ENCODE results near the gene KRTAP13-4.

The KRTAP13-4 gene

GRCh38 chr21:30437010-30437565 lies 7.1 kb downstream of the KRTAP13-4 start:
- no peaks in the 10 kb centered on the region for H3F3A ChIP-seq (ENCODE audit: insufficient read depth)
- no peak overlapping the region for H3K4me3 ChIP-seq (ENCODE audit: insufficient read depth, low read length, poor library complexity, severe bottlenecking)
- H3K79me2 ChIP-seq (ENCODE audit: insufficient read depth, low read length) = no peaks in the 10 kb centered on the region
- H3K9ac ChIP-seq (ENCODE audit: low read length) = no peak overlapping the region
- H3K27ac ChIP-seq (ENCODE audit: low read depth, low read length) = no peak overlapping the region
- H3K36me3 ChIP-seq (ENCODE audit: low read length) = no peaks in the 10 kb centered on the region
- H2AFZ ChIP-seq (ENCODE audit: low read depth, low read length, severe bottlenecking) = no peak overlapping the region
- TF ChIP-seq EZH2phosphoT487 (conservative IDR thresholded peaks at IDR 0.05; ENCODE audit: low read length) = no peak
- TF ChIP-seq, protein P1, sequence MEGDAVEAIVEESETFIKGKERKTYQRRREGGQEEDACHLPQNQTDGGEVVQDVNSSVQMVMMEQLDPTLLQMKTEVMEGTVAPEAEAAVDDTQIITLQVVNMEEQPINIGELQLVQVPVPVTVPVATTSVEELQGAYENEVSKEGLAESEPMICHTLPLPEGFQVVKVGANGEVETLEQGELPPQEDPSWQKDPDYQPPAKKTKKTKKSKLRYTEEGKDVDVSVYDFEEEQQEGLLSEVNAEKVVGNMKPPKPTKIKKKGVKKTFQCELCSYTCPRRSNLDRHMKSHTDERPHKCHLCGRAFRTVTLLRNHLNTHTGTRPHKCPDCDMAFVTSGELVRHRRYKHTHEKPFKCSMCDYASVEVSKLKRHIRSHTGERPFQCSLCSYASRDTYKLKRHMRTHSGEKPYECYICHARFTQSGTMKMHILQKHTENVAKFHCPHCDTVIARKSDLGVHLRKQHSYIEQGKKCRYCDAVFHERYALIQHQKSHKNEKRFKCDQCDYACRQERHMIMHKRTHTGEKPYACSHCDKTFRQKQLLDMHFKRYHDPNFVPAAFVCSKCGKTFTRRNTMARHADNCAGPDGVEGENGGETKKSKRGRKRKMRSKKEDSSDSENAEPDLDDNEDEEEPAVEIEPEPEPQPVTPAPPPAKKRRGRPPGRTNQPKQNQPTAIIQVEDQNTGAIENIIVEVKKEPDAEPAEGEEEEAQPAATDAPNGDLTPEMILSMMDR (IDR thresholded peaks at IDR 0.05; ENCODE audit: insufficient read depth, low read length, poor library complexity, severe bottlenecking) = no peak
- H3K4me2 ChIP-seq (ENCODE audit: low read depth, low read length, poor library complexity, severe bottlenecking) = no peak overlapping the region
- no peaks in the 10 kb centered on the region for H3K27me3 ChIP-seq (ENCODE audit: low read length)
- H3K9me3 ChIP-seq (ENCODE audit: insufficient read depth, low read length) = 0 out of 2 replicates have a peak, but pooled peaks cover 6% of the 10 kb centered on the region
- H3K9me2 ChIP-seq (replicated peaks; ENCODE audit: insufficient read depth, low read length) = no peaks in the 10 kb centered on the region
- H4K20me1 ChIP-seq (ENCODE audit: low read depth, low read length) = no peaks in the 10 kb centered on the region

DNA sequence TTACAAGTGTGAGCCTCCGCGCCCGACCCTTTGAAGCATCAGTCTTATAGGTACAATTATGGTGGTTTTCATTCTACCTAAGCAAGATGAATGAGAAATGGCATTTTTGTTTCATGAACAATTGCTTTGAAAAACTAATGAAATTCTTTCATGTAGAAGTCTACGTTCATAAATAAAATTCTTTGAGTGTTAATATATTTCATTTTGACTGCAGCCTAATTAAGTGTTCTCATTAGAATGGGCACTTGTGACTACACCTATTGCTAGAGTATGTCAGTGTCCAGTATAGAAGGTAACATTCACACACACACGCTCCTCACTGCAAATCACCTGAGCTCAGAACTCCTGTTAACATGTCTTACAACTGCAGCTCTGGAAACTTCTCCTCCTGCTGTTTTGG lies 10.0 kb downstream of the KRTAP13-4 start, which contains the start of gene KRTAP15-1:
Gene KRTAP15-1, plus strand, starts transcription at position 301 of the 400 bp plus-strand sequence. Its CDS starts 53 bp downstream, at position 354.
- Histone ChIP-seq H3K36me3 (ENCODE audit: low read length) (no peaks in the 10 kb centered on the region), H3K4me2 (ENCODE audit: low read depth, low read length, poor library complexity, severe bottlenecking) (no peak within 1 kb of the TSS), H3K27ac (ENCODE audit: low read depth, low read length) (no peak within 1 kb of the TSS), H3K9ac (ENCODE audit: low read length) (no peak within 1 kb of the TSS), H3K4me3 (ENCODE audit: insufficient read depth, low read length, poor library complexity, severe bottlenecking) (no peak within 1 kb of the TSS), H3F3A (ENCODE audit: insufficient read depth) (no peaks in the 10 kb centered on the region), H3K9me2 (replicated peaks; ENCODE audit: insufficient read depth, low read length) (no peaks in the 10 kb centered on the region), H2AFZ (ENCODE audit: low read depth, low read length, severe bottlenecking) (no peak within 1 kb of the TSS), H4K20me1 (ENCODE audit: low read depth, low read length) (no peaks in the 10 kb centered on the region), H3K9me3 (ENCODE audit: insufficient read depth, low read length) (0 out of 2 replicates have a peak, but pooled peaks cover 6% of the 10 kb centered on the region), H3K79me2 (ENCODE audit: insufficient read depth, low read length) (no peaks in the 10 kb centered on the region), H3K27me3 (ENCODE audit: low read length) (no peaks in the 10 kb centered on the region)
- TF ChIP-seq EZH2phosphoT487 (conservative IDR thresholded peaks at IDR 0.05; ENCODE audit: low read length) = no peak
- TF ChIP-seq, protein P1 (IDR thresholded peaks at IDR 0.05; ENCODE audit: insufficient read depth, low read length, poor library complexity, severe bottlenecking) = no peak

DNA sequence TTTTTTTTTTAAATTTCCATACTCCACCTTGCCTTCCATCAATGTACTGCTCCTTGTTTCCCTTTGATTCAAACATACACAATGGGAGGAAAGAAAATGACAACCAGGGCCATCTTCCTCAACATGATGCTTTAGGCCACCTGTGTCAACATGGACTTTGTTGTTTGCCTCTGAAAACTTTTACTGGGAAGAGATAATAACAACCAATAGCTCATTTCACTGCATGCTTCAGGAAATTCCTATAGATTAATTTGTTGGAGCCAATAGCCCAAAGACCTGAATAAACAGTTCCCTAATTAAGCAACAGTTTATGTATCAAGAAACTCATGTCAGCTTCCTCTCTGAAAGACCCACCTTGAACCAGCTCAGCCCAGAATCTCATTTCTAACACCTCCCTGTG lies 13.2 kb downstream of the KRTAP13-4 start:
- H2AFZ ChIP-seq (ENCODE audit: low read depth, low read length, severe bottlenecking) = no peak overlapping the region
- H4K20me1 ChIP-seq (ENCODE audit: low read depth, low read length) = no peaks in the 10 kb centered on the region
- H3K27me3 ChIP-seq (ENCODE audit: low read length) = no peaks in the 10 kb centered on the region
- no peaks in the 10 kb centered on the region for H3K36me3 ChIP-seq (ENCODE audit: low read length)
- no peak overlapping the region for H3K9ac ChIP-seq (ENCODE audit: low read length)
- no peaks in the 10 kb centered on the region for H3K9me2 ChIP-seq (replicated peaks; ENCODE audit: insufficient read depth, low read length)
- no peaks in the 10 kb centered on the region for H3F3A ChIP-seq (ENCODE audit: insufficient read depth)
- no peak for TF ChIP-seq EZH2phosphoT487 (conservative IDR thresholded peaks at IDR 0.05; ENCODE audit: low read length)
- TF ChIP-seq, protein P1 (IDR thresholded peaks at IDR 0.05; ENCODE audit: insufficient read depth, low read length, poor library complexity, severe bottlenecking) = no peak
- H3K4me2 ChIP-seq (ENCODE audit: low read depth, low read length, poor library complexity, severe bottlenecking) = no peak overlapping the region
- H3K4me3 ChIP-seq (ENCODE audit: insufficient read depth, low read length, poor library complexity, severe bottlenecking) = no peak overlapping the region
- H3K79me2 ChIP-seq (ENCODE audit: insufficient read depth, low read length) = no peaks in the 10 kb centered on the region
- H3K27ac ChIP-seq (ENCODE audit: low read depth, low read length) = no peak overlapping the region
- 0 out of 2 replicates have a peak, but pooled peaks cover 6% of the 10 kb centered on the region for H3K9me3 ChIP-seq (ENCODE audit: insufficient read depth, low read length)
